Hypothalamus (tissue), 51 donors: Measurements from ENCODE around the gene CIITA.
"Not testable (repeated sequence)": the region's sequence is repeated elsewhere in the genome, so short reads cannot be mapped to it uniquely, and the experiment has no call there.

Experiments
- DNase-seq, 51 donors: peaks; one replicate each; lab custom pipeline; 2025; lab: John Stamatoyannopoulos, UW

CIITA gene

DNA sequence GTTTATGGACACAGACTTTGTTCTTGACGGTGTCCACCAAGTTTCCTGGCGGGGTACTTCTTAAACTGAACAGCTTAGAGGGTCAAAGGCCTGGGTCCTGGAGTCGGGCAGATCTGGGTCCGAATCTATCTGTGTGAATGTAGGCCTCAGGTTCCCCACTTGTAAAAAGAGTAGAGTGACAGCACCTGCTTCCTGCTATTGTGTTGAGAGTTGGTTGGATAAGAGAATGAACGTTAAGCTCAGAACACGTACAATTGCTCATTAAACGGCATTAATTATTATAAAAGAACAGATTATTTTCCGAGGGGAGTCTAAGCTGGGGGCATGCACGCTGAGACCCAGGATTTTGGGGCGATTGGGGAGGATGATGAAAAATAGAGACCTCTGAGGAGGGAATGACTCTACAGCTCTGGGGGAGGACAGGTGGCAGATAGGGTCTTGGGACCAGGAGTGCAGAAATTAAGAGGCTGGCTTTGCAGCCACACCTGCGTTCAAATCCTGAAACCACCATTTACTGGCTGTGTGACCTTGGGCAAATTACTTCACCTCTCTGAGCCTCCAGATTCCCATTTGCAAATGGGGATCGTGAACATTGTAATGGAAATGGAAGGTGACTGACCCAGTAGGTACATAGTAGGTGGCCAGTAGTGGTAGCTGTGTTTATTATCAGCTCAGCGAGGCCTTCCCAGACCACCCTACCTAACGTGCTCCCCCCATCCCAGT, 68.2 kb downstream of the CIITA start:
- DNase-seq = no peak

GRCh38 chr16:10946308-10946707, 69.3 kb downstream of the CIITA start:
- no peak for DNase-seq

- peak in 3 of 51 donors; percentile 32 to 47 (median 42) for DNase-seq
These were observed 70.3 kb downstream of the CIITA start for GRCh38 chr16:10947211-10947787.

- peak in 4 of 51 donors; percentile 12 to 20 (median 14) for DNase-seq
These were observed 72.5 kb downstream of the CIITA start for GRCh38 chr16:10949424-10949970.

DNA sequence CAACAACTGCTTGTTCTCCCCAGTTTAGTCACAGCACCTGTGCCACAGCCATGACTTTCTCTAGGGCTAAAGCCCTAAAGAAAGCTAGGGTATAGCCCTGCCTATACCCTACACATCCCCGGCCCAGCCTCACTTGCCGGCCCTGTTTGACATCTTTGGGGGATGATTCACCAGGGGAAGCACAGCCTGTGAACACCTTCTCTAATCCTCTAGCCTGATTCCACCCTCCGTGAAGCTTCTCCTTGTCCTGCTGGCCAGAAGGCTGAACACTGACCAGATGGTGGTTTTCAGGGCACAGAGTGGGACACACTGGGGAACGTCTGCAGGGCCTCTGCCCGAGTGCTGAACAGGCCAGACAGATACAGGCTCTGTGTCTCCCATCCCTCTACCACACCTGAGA, 73.4 kb downstream of the CIITA start:
- DNase-seq = no peak

DNA sequence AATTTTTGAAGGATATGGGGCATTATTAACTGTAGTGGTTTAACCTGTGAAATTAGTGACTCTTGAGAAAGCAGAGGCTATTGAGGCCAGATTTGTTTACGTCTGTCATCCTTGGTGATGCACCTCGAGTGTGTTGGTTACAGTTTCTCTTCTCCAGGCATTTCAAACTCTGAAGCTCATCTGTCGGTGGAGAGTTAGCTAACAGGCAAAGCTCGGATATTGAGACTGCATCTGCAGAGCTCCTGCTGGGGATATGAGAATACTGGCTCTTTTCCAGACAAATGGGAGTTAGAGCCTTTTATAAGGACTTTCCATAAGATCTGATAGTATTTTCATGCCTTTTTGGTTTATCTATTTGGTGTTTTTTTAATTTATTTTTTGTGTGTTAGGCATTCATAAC, 74.0 kb downstream of the CIITA start:
- no peak for DNase-seq

- DNase-seq = no peak
These were observed 77.9 kb downstream of the CIITA start for GRCh38 chr16:10954903-10955302.

DNA sequence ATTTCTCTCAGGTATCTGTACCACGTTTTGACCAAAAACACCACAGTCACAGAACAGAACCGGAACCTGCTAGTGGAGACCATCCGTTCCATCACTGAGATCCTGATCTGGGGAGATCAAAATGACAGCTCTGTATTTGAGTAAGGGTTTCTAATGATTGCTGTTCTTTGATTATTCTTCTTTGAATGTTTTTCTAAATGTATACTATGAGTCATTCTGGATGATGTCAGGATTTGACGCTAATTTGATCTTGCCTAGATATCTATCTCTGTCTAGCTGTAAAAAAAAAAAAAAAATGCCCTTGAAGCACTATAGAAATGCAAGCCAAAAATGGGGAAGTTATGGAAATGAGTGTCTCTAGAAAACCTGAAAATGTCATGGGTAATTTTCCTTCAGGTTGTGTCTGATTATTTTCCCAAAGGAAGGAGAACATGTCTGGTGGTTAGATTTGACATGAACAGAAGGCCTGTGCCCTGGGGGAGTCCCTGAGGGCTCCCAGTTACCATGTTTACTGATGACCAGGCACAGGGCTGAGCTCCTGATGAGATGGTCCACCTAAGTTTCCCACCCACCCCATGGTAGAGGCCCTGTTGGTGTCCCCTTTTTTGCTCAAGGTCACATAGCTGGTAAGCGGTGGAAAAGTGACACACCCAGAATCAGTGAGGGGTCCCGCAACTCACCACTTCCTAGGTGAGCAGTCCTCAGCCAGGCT, 80.9 kb downstream of the CIITA start:
- DNase-seq = no peak

DNA sequence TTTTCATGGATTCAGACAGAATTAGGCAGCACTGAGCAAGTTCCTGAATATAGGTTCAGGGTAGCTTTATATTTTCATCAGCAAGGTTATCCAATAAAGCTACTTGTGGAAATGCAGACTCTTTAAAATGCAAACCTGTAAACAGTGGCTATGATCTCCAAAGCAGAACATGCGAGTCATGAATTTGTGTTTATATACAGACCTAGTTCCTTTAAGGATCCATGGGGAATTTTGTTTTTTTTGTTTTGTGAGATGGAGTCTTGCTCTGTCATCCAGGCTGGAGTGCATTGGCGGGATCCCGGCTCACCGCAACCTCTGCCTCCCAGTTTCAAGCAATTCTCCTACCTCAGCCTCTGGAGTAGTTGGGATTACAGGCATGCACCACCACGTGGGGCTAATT, 82.2 kb downstream of the CIITA start:
- DNase-seq = no peak

DNA sequence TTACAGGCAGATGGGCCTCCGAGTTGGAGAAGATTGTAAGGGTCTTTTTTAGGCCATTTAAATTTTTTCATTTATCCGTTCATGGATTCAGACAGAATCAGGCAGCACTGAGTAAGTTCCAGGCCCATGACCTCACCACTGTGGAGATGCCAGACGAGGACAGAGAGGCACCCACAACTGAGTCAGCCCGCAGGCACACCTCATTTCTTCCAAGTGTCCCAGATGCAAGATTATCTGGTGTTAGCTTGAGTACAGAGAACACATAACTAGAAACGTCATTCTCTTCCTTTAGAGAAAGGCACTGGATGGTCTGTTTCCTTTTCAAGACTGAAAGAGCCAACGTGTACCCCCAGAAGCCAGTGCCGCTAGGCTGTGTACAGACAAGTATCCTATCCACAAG, 84.2 kb downstream of the CIITA start:
- peak in 1 of 51 donors; percentile 13 for DNase-seq

- DNase-seq = peak in 49 of 51 donors; percentile 23 to 88 (median 64)
These were observed 87.3 kb downstream of the CIITA start for GRCh38 chr16:10964039-10964890.

DNA sequence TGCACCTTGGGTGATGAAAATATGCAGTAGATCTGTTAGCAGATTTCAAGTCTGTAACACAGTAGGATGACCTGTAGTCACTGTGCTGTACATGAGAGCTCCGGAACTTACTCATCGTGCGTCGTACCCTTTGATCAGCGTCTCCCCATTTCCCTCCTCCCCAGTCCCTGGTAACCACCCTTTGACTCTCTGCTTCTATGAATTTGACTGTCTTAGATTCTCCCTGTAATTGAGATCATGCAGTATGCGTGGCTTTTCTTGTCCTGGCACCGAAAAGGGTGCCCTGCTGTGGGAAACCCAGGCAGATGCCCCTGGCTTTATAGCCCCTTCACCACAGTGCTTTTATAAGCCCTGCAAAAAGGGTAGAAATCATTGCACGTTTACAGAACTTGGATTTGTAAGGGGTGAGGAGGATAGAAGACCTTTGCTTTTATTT, 87.9 kb downstream of the CIITA start:
- DNase-seq = no peak

DNA sequence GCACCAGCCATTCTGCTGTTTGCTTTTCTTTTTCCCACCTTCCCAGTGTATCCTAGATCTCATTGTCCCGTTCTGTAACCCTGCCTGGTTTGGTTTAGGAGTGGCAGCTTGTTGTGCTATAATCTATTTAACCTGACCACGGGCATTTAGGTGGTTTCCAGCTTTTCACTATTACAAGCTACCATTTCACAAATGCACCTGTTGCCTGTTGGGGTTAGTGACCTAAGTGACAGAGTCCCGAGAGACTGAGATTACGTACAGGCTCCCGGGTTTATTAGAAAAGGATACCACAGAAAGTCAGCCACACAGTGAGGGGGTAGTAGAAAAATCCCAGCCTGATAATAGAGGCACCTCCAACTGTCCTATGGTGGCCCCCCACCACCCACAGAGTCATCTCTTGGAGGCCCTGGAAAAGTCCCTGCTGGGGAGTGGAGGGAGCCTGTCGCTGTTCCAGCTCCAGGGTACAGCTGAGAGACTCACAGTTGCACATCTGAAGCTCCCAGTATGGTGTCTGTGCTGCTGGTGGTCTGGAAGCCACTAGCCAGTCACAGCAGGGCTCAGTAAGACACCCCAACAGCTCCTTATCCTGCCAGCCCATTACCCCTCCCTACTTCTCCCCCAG, 88.5 kb downstream of the CIITA start:
- DNase-seq = no peak

GRCh38 chr16:10966129-10966528, 89.1 kb downstream of the CIITA start:
- no peak for DNase-seq

GRCh38 chr16:10966559-10966958, 89.6 kb downstream of the CIITA start:
- not testable (repeated sequence) for DNase-seq

DNA sequence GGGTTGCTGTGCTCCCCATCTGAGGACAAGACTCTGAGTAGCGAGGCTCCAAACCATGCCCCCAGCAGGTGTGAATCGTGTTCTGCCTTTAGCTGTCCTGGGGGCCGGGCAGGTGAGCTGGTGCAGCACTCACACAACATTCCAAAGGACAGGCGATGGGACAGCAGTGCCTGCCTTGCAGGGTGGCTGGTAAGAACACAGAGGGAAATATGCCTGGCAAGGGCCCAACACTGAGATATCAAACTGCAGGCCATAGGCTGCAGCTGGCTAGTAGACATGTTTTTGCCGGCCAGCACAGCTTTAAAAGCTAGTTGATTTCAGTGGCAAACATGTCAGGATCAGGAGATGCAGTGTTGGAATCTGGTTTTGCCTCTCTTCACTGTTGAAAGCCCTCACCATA, 91.0 kb downstream of the CIITA start:
- no peak for DNase-seq

DNA sequence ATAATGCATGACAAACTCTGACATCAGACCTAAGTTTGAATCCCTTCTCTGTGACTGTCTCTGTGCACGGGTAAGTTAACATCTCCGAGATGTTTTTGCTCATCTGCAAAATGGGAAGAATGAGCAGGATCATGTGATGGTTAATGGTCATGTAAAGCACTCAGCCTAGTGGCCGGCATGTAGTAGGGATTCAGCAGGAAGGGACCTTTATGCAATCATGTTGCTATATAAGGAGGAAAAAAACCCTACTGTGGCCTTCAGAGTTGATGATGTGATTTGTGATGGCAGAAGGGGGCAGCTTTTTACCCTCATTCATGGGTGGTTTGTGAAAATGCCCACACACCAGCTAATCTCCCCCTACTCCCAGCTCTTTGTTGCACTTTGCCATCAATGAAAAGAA, 91.5 kb downstream of the CIITA start:
- no peak for DNase-seq

GRCh38 chr16:10969615-10970014, 92.6 kb downstream of the CIITA start:
- DNase-seq = no peak

GRCh38 chr16:10970065-10970464, 93.1 kb downstream of the CIITA start:
- DNase-seq = no peak

- peak in 20 of 51 donors; percentile 12 to 73 (median 27) for DNase-seq
These were observed 94.6 kb downstream of the CIITA start for GRCh38 chr16:10971560-10971961.
